WTC11 (cell line): Measurements from ENCODE around the gene CTLA4.

Experiments
- ARID4B ChIP-seq: sonication (generic); formaldehyde crosslinking; IDR thresholded peaks from 2 replicates; pipeline ENCODE4 v1.8.0; 2023; ENCODE audit warnings: missing genetic modification reagents, mild to moderate bottlenecking, borderline replicate concordance
- ATF2 ChIP-seq: sonication (generic); formaldehyde crosslinking; IDR thresholded peaks from 2 replicates; pipeline ENCODE4 v1.8.1; 2022; ENCODE audit warnings: low read depth, missing genetic modification reagents, borderline replicate concordance
- ATF3 ChIP-seq: sonication (generic); formaldehyde crosslinking; conservative IDR thresholded peaks from 2 replicates; pipeline ENCODE4 v1.8.1; 2022; ENCODE audit warnings: mild to moderate bottlenecking, missing genetic modification reagents
- CTCF ChIP-seq: fragments of 200-600 bp; IDR thresholded peaks from 2 replicates; pipeline ENCODE4 v1.8.0; 2022; ENCODE audit warnings: antibody characterized with exemption
- JUN ChIP-seq: sonication (generic); formaldehyde crosslinking; IDR thresholded peaks from 2 replicates; pipeline ENCODE4 v1.8.0; 2023; ENCODE audit warnings: mild to moderate bottlenecking, missing genetic modification reagents
- KAT7 ChIP-seq: sonication (generic); formaldehyde crosslinking; IDR thresholded peaks from 2 replicates; pipeline ENCODE4 v1.8.1; 2023; ENCODE audit warnings: missing genetic modification reagents, mild to moderate bottlenecking, borderline replicate concordance
- MAX ChIP-seq: sonication (generic); formaldehyde crosslinking; IDR thresholded peaks from 2 replicates; pipeline ENCODE4 v1.8.0; 2022; ENCODE audit warnings: mild to moderate bottlenecking, missing genetic modification reagents
- NFYB ChIP-seq: sonication (generic); formaldehyde crosslinking; conservative IDR thresholded peaks from 2 replicates; pipeline ENCODE4 v1.8.0; 2022; ENCODE audit warnings: low read depth, missing genetic modification reagents
- SMAD4 ChIP-seq: sonication (generic); formaldehyde crosslinking; IDR thresholded peaks from 2 replicates; pipeline ENCODE4 v1.8.0; 2022; ENCODE audit warnings: mild to moderate bottlenecking, missing genetic modification reagents
- TEAD4 ChIP-seq: sonication (generic); formaldehyde crosslinking; IDR thresholded peaks from 2 replicates; pipeline ENCODE4 v1.8.0; 2022; ENCODE audit warnings: mild to moderate bottlenecking, missing genetic modification reagents
- TP53 ChIP-seq: sonication (generic); formaldehyde crosslinking; IDR thresholded peaks from 2 replicates; pipeline ENCODE4 v1.8.1; 2023; ENCODE audit warnings: mild to moderate bottlenecking, missing genetic modification reagents
- TF ChIP-seq, protein P1 (sequence below): sonication (generic); formaldehyde crosslinking; IDR thresholded peaks from 2 replicates; pipeline ENCODE4 v1.8.0; 2022; ENCODE audit warnings: mild to moderate bottlenecking, missing genetic modification reagents
- TF ChIP-seq, protein P2 (sequence below): sonication (generic); formaldehyde crosslinking; IDR thresholded peaks from 2 replicates; pipeline ENCODE4 v1.8.0; 2023; ENCODE audit warnings: missing genetic modification reagents

- TF ChIP-seq TEAD4 (CRISPR knock-in tag): no peak
- TF ChIP-seq ATF2 (CRISPR knock-in tag): no peak
- TF ChIP-seq CTCF: no peak
- no peak for TF ChIP-seq MAX (CRISPR knock-in tag)
- no peak for TF ChIP-seq ARID4B (CRISPR knock-in tag)
- TF ChIP-seq JUN (CRISPR knock-in tag): no peak
- no peak for TF ChIP-seq SMAD4 (CRISPR knock-in tag)
- TF ChIP-seq ATF3 (CRISPR knock-in tag): no peak
- TF ChIP-seq, protein P1, sequence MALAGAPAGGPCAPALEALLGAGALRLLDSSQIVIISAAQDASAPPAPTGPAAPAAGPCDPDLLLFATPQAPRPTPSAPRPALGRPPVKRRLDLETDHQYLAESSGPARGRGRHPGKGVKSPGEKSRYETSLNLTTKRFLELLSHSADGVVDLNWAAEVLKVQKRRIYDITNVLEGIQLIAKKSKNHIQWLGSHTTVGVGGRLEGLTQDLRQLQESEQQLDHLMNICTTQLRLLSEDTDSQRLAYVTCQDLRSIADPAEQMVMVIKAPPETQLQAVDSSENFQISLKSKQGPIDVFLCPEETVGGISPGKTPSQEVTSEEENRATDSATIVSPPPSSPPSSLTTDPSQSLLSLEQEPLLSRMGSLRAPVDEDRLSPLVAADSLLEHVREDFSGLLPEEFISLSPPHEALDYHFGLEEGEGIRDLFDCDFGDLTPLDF (CRISPR knock-in tag): no peak
- TF ChIP-seq, protein P2, sequence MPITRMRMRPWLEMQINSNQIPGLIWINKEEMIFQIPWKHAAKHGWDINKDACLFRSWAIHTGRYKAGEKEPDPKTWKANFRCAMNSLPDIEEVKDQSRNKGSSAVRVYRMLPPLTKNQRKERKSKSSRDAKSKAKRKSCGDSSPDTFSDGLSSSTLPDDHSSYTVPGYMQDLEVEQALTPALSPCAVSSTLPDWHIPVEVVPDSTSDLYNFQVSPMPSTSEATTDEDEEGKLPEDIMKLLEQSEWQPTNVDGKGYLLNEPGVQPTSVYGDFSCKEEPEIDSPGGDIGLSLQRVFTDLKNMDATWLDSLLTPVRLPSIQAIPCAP (CRISPR knock-in tag): no peak
- no peak for TF ChIP-seq TP53 (CRISPR knock-in tag)
- TF ChIP-seq KAT7 (CRISPR knock-in tag): no peak
- TF ChIP-seq NFYB: no peak
Observed at GRCh38 chr2:203908066-203908796, 40.7 kb downstream of the CTLA4 start.
